A673 (cell line): Measurements from ENCODE around the gene SPNS1. TPM values are rescaled to one million over a fixed set of nuclear protein-coding genes. Genes with fewer than 3 reads are reported as not detected.

Experiments used
- BruUV-seq: library from RNA; stranded (reverse); fragments of 400-500 nt; replicated peaks from 2 replicates; lab custom pipeline; 2021; lab: Mats Ljungman, UMichigan
- CTCF ChIA-PET: fragments of 300-600 bp; sonication (Branson Sonifier 250); formaldehyde crosslinking; loops from one replicate; lab custom pipeline; 2022; ENCODE audit warnings: antibody characterized with exemption; lab: Charles Lee
- POLR2A ChIA-PET: fragments of 300-600 bp; sonication (Branson Sonifier 250); formaldehyde crosslinking; loops from one replicate; lab custom pipeline; 2022; ENCODE audit warnings: antibody characterized with exemption; ENCODE audit not compliant: low non-redundant PET; lab: Charles Lee
- DNase-seq: peaks from one replicate; pipeline ENCODE4 v3.0.0-alpha.2; 2015; ENCODE audit warnings: low spot score
- H3K27ac ChIP-seq: fragments of 200-600 bp; sonication (generic); 2 replicates; pipeline ENCODE4 v1.5.1; 2016; ENCODE audit warnings: mixed run types, low read depth, mild to moderate bottlenecking, mixed read lengths, antibody characterized with exemption, low read length; ENCODE audit not compliant: poor library complexity, severe bottlenecking
- H3K27me3 ChIP-seq: fragments of 200-600 bp; sonication (generic); replicated peaks from 2 replicates; pipeline ENCODE4 v1.6.1; 2017; ENCODE audit warnings: mixed run types, low read depth, mild to moderate bottlenecking, mixed read lengths, antibody characterized with exemption, low read length; ENCODE audit not compliant: insufficient read depth, poor library complexity
- H3K36me3 ChIP-seq: fragments of 200-600 bp; sonication (generic); 2 replicates; pipeline ENCODE4 v1.6.1; 2016; ENCODE audit warnings: mixed run types, mild to moderate bottlenecking, mixed read lengths, antibody characterized with exemption, low read length; ENCODE audit not compliant: insufficient read depth, poor library complexity, severe bottlenecking
- H3K4me1 ChIP-seq: fragments of 200-600 bp; sonication (generic); 2 replicates; pipeline ENCODE4 v1.6.1; 2017; ENCODE audit warnings: mixed run types, mild to moderate bottlenecking, mixed read lengths, antibody characterized with exemption, low read length; ENCODE audit not compliant: insufficient read depth, poor library complexity, severe bottlenecking
- H3K4me3 ChIP-seq: fragments of 200-600 bp; sonication (generic); 2 replicates; pipeline ENCODE4 v1.5.1; 2016; ENCODE audit warnings: low read depth, mixed run types, mild to moderate bottlenecking, mixed read lengths, low read length; ENCODE audit not compliant: poor library complexity, severe bottlenecking
- H3K9me3 ChIP-seq: fragments of 200-600 bp; sonication (generic); 2 replicates; pipeline ENCODE4 v1.6.1; 2016; ENCODE audit warnings: mixed run types, low read depth, mild to moderate bottlenecking, mixed read lengths, antibody characterized with exemption, low read length; ENCODE audit not compliant: poor library complexity, severe bottlenecking
- CTCF ChIP-seq: fragments of 300-800, 200-600 bp; sonication (generic); conservative IDR thresholded peaks from 2 replicates; pipeline ENCODE4 v1.5.1; 2017; ENCODE audit warnings: low read depth, mild to moderate bottlenecking, antibody characterized with exemption, low read length, moderate library complexity, mixed read lengths
- EZH2 ChIP-seq: fragments of 200-600 bp; sonication (generic); IDR thresholded peaks from 2 replicates; pipeline ENCODE4 v1.6.1; 2017; ENCODE audit warnings: borderline replicate concordance, low read depth, mild to moderate bottlenecking, mixed read lengths, antibody characterized with exemption, low read length; ENCODE audit not compliant: poor library complexity, severe bottlenecking
- intact Hi-C: fragments of 100-400 bp; cut with micrococcal nuclease; formaldehyde crosslinking; loops from one replicate; pipeline ENCODE4 v1.10.0; 2022; ENCODE audit not compliant: unreplicated experiment
- total RNA-seq: library from RNA; stranded (reverse); gene quantifications from 2 replicates; pipeline ENCODE4 v1.2.3, GENCODE V29; 2021

The SPNS1 gene
- total RNA-seq, 1 experiment from 2014 or later: 46.3 TPM

- Histone ChIP-seq H3K9me3 (no peaks in the 10 kb centered on the region), H3K27me3 (no peaks in the 10 kb centered on the region), H3K27ac (no peak overlapping the region), H3K4me1 (no peaks in the 10 kb centered on the region), H3K36me3 (no peaks in the 10 kb centered on the region), H3K4me3 (no peak overlapping the region)
- TF ChIP-seq EZH2 (no peak), CTCF (no peak)
- ChIA-PET CTCF (no interaction called here), POLR2A (no interaction called here)
- BruUV-seq: no TSS peak
- intact Hi-C loops: no loop called here
- no peak for DNase-seq
These were observed 17.1 kb downstream of the SPNS1 start for GRCh38 chr16:28991687-28992086.

GRCh38 chr16:28992496-28992895 is 17.9 kb downstream of the SPNS1 start:
- POLR2A ChIA-PET: no interaction called here

GRCh38 chr16:28998837-28999236 is 24.3 kb downstream of the SPNS1 start:
- Histone ChIP-seq H3K4me1 (no peaks in the 10 kb centered on the region), H3K36me3 (no peaks in the 10 kb centered on the region), H3K27me3 (no peaks in the 10 kb centered on the region), H3K27ac (no peak overlapping the region), H3K9me3 (no peaks in the 10 kb centered on the region), H3K4me3 (no peak overlapping the region)
- no peak for TF ChIP-seq EZH2
- TF ChIP-seq CTCF: no peak
- POLR2A ChIA-PET: no interaction called here
- no peak for DNase-seq
- CTCF ChIA-PET: interaction anchor here (0.7 kb wide), 1 partner anchor 13 kb away, joined by 3 read pairs; no protein-coding TSS in a partner anchor
- intact Hi-C loops: no loop called here
- BruUV-seq: no TSS peak

More at GRCh38 chr16:28992496-28992895, 17.9 kb downstream of the SPNS1 start:
- Histone ChIP-seq H3K27ac (no peak overlapping the region), H3K4me3 (no peak overlapping the region), H3K27me3 (no peaks in the 10 kb centered on the region), H3K36me3 (no peaks in the 10 kb centered on the region), H3K4me1 (no peaks in the 10 kb centered on the region), H3K9me3 (no peaks in the 10 kb centered on the region)
- no peak for DNase-seq
- no peak for TF ChIP-seq CTCF
- TF ChIP-seq EZH2: no peak
- intact Hi-C loops: no loop called here
- CTCF ChIA-PET: no interaction called here
- BruUV-seq: no TSS peak
